Germinal center (tissue), 1 donor: ENCODE measurements around the gene ARFIP1.
A peak's percentile ranks its signal among the peaks of the same experiment; 100 is the strongest.

Experiments
- DNase-seq: peaks from one replicate; pipeline ENCODE4 v3.0.0; 2012; ENCODE audit warnings: mixed read lengths, low spot score

The ARFIP1 gene

GRCh38 chr4:152938237-152938947 is 158.6 kb downstream of the ARFIP1 start:
- DNase-seq = peak; percentile 9

- DNase-seq = no peak
Observed at GRCh38 chr4:152939621-152940020, 159.9 kb downstream of the ARFIP1 start.

GRCh38 chr4:152940461-152940860 is 160.7 kb downstream of the ARFIP1 start:
- no peak for DNase-seq

- no peak for DNase-seq
Observed at GRCh38 chr4:152941411-152941810, 161.7 kb downstream of the ARFIP1 start.

- no peak for DNase-seq
Observed at GRCh38 chr4:152942346-152942745, 162.6 kb downstream of the ARFIP1 start.

- no peak for DNase-seq
Observed at GRCh38 chr4:152943672-152944071, 163.9 kb downstream of the ARFIP1 start.

GRCh38 chr4:152944666-152945320 is 165.0 kb downstream of the ARFIP1 start:
- DNase-seq = no peak

- no peak for DNase-seq
Observed at GRCh38 chr4:152945639-152946038, 165.9 kb downstream of the ARFIP1 start.

GRCh38 chr4:152946446-152946845 is 166.7 kb downstream of the ARFIP1 start:
- DNase-seq = no peak

GRCh38 chr4:152947311-152947710 is 167.6 kb downstream of the ARFIP1 start:
- DNase-seq = no peak

GRCh38 chr4:152949930-152950329 is 170.2 kb downstream of the ARFIP1 start:
- DNase-seq = no peak

- DNase-seq = no peak
Observed at GRCh38 chr4:152950402-152951274, 170.9 kb downstream of the ARFIP1 start.

- DNase-seq = no peak
Observed at GRCh38 chr4:152951348-152951747, 171.6 kb downstream of the ARFIP1 start.

GRCh38 chr4:152953514-152953913 is 173.8 kb downstream of the ARFIP1 start:
- no peak for DNase-seq

GRCh38 chr4:152954741-152955140 is 175.0 kb downstream of the ARFIP1 start:
- no peak for DNase-seq

GRCh38 chr4:152956147-152956546 is 176.4 kb downstream of the ARFIP1 start:
- DNase-seq = no peak

GRCh38 chr4:152956650-152957436 is 177.1 kb downstream of the ARFIP1 start:
- DNase-seq = no peak

GRCh38 chr4:152957437-152958171 is 177.8 kb downstream of the ARFIP1 start:
- no peak for DNase-seq

- DNase-seq = no peak
Observed at GRCh38 chr4:152959080-152959479, 179.3 kb downstream of the ARFIP1 start.

GRCh38 chr4:152960082-152960481 is 180.3 kb downstream of the ARFIP1 start:
- DNase-seq = no peak
